Measurements from ENCODE around the gene CAMK2A.

CAMK2A gene

DNA sequence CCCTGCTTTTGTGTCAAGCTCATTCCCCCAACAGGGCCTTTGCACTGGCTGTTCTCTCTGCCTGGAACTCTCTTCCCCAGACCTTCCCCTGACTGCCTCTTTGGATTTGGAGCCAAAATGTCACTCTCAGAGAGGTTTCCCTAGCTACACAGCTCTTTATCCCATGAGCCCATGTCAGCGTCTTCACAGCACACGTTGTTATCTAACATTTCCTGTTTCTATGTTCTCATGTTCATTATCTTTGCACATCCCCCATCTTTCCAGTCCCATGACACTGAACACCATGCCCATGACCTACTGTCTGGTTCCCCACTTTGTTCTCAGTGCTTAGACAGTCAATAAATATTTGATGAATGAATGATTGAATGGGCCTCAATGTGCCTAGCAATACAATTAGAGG lies 39.5 kb upstream of the CAMK2A start:
- no peak overlapping the region for H3K27ac ChIP-seq
- POLR2A ChIA-PET (ENCODE audit: low non-redundant PET), result no interaction called here
- TF ChIP-seq, protein P1, sequence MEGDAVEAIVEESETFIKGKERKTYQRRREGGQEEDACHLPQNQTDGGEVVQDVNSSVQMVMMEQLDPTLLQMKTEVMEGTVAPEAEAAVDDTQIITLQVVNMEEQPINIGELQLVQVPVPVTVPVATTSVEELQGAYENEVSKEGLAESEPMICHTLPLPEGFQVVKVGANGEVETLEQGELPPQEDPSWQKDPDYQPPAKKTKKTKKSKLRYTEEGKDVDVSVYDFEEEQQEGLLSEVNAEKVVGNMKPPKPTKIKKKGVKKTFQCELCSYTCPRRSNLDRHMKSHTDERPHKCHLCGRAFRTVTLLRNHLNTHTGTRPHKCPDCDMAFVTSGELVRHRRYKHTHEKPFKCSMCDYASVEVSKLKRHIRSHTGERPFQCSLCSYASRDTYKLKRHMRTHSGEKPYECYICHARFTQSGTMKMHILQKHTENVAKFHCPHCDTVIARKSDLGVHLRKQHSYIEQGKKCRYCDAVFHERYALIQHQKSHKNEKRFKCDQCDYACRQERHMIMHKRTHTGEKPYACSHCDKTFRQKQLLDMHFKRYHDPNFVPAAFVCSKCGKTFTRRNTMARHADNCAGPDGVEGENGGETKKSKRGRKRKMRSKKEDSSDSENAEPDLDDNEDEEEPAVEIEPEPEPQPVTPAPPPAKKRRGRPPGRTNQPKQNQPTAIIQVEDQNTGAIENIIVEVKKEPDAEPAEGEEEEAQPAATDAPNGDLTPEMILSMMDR (conservative IDR thresholded peaks at IDR 0.05; ENCODE audit: low read depth), result no peak
- CTCF ChIA-PET, result interaction anchor here (1.2 kb wide), 1 partner anchor 112 kb away, joined by 5 read pairs; no protein-coding TSS in a partner anchor
- DNase-seq (ENCODE audit: low spot score), result no peak

DNA sequence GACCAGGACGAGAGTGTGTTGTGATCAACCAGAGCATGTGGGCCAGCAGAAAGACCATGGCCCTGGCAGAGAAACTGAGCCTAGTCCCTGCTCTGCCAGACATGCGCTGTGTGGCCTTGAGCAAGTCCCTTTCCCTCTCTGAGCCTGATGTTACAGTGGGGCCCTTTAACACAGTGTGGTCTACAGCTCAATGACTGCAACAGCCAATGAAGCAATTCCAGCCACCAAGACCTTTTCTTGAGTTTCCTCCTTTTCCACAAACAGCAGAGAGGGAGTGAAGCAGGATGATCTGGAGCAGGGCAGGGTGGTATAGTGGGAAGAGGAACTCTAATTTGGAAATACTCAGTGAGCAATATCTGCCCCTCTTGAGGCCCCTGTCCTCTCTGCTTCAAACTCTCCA lies 38.9 kb upstream of the CAMK2A start:
- TF ChIP-seq, protein P1 (conservative IDR thresholded peaks at IDR 0.05; ENCODE audit: low read depth), result no peak
- ChIA-PET CTCF (interaction anchor here (1.2 kb wide), 1 partner anchor 111 kb away, joined by 5 read pairs; no protein-coding TSS in a partner anchor), POLR2A (ENCODE audit: low non-redundant PET) (no interaction called here)
- DNase-seq (ENCODE audit: low spot score), result no peak
- H3K27ac ChIP-seq, result no peak overlapping the region

GRCh38 chr5:150327139-150327538 lies 37.6 kb upstream of the CAMK2A start:
- CTCF ChIA-PET, result interaction anchor here (1.0 to 1.2 kb wide), 2 partner anchors 10 to 17 kb away, joined by 3 read pairs; no protein-coding TSS in a partner anchor

GRCh38 chr5:150326707-150327106 lies 37.1 kb upstream of the CAMK2A start:
- TF ChIP-seq, protein P1 (conservative IDR thresholded peaks at IDR 0.05; ENCODE audit: low read depth), result no peak
- ChIA-PET CTCF (interaction anchor here (1.0 to 1.2 kb wide), 2 partner anchors 10 to 17 kb away, joined by 3 read pairs; no protein-coding TSS in a partner anchor), POLR2A (ENCODE audit: low non-redundant PET) (no interaction called here)
- H3K27ac ChIP-seq, result no peak overlapping the region
- no peak for DNase-seq (ENCODE audit: low spot score)

More at GRCh38 chr5:150327139-150327538, 37.6 kb upstream of the CAMK2A start:
- H3K27ac ChIP-seq, result no peak overlapping the region
- POLR2A ChIA-PET (ENCODE audit: low non-redundant PET), result no interaction called here
- DNase-seq (ENCODE audit: low spot score), result no peak
- TF ChIP-seq, protein P1 (conservative IDR thresholded peaks at IDR 0.05; ENCODE audit: low read depth), result no peak

GRCh38 chr5:150325426-150325825 lies 35.9 kb upstream of the CAMK2A start:
- CTCF ChIA-PET, result interaction anchor here (0.5 to 0.7 kb wide), 3 partner anchors 29 to 602 kb away, joined by 3 to 4 read pairs (median 4); no protein-coding TSS in a partner anchor
- TF ChIP-seq, protein P1 (conservative IDR thresholded peaks at IDR 0.05; ENCODE audit: low read depth), result no peak
- no peak overlapping the region for H3K27ac ChIP-seq
- POLR2A ChIA-PET (ENCODE audit: low non-redundant PET), result no interaction called here
- DNase-seq (ENCODE audit: low spot score), result no peak

DNA sequence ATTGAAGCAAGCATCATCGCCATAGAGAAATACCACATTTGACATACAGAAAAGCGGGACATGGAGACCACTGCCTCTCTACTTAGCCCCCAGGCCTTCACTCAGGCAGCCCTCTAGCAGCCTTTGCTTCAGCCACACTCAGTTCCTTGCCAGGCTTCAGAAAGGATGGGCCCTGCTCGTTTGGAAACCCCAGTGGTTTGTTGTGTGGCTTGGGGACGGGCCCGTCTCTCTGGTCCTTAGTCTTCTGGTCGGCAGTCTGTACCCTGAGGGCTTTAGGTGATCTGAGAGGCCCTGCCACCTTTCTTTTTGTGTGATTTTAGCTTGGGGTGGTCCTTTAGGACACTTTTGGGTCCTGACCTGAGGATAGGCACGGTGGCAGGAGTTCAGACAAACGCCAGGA lies 34.2 kb upstream of the CAMK2A start:
- ChIA-PET CTCF (interaction anchor here (0.6 kb wide), 1 partner anchor 203 kb away, joined by 8 read pairs; no protein-coding TSS in a partner anchor), POLR2A (ENCODE audit: low non-redundant PET) (no interaction called here)
- TF ChIP-seq, protein P1 (conservative IDR thresholded peaks at IDR 0.05; ENCODE audit: low read depth), result no peak
- no peak overlapping the region for H3K27ac ChIP-seq
- DNase-seq (ENCODE audit: low spot score), result no peak

Measured in RWPE1 (cell line).